ENCODE data around the gene NEK2. TPM values are rescaled to one million over a fixed set of nuclear protein-coding genes. Genes with fewer than 3 reads are reported as not detected.
A peak's percentile ranks its signal among the peaks of the same experiment; 100 is the strongest.

The NEK2 gene
- total and polyA plus RNA-seq, 4 donors: 0.61 to 5.9 (median 0.83) TPM

DNA sequence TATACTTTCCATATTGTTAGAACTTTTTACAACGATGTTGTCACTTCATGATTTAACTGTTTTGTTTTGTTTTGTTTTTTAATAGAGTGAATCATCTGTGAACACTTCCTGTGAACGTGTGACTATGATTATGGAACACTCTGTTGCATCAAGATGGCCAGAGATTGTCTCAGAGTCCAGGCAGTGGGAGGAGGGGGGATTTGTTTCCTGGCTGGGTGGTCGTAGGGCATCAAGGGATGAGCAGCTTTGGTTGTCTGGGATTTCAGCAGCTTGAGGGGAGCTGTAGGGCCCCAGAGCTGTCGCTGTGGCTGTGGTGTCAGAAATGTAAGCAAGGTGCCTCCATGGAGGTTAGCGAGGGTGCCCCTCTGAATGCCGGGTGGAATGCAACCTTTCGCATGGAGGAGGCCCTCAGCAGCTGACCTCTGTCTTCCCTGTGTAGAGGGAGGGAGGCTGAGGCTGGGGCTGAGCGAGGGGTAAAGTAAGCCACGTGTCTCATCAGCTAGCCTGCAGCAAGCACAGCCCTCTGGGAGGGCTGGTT is 21.4 kb downstream of the NEK2 start:
- ATAC-seq (ENCODE audit: insufficient read depth, low FRiP score): no peak

DNA sequence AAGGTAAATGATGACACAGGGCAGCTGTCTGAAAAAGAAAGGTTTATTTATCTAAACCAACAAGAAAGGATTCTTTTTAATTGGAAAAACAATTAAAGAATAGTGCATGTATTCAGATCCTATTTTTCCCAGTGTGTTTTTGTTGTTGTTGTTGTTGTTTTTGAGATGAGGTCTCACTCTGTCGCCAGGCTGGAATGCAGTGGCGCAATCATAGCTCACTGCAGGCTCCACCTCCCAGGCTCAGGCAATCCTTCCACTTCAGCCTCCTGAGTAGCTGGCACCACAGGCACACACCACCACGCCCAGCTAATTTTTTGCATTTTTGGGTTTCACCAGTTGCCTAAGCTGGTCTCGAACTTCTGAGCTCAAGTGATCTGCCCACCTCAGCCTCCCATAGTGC is 22.1 kb downstream of the NEK2 start:
- peaks cover 0 to 4% (median 0%) of the 10 kb centered on the region in 3 donors for H3K27me3 ChIP-seq (ENCODE audit: control insufficient read depth in 3 of 3, insufficient read depth in 3 of 3, low read length in 2 of 3)
- H3K36me3 ChIP-seq (ENCODE audit: control insufficient read depth in 4 of 4, insufficient read depth in 4 of 4, low read length in 4 of 4): no peaks in the 10 kb centered on the region
- no peak overlapping the region for H3K4me3 ChIP-seq
- H3K4me1 ChIP-seq (ENCODE audit: control insufficient read depth in 5 of 5, insufficient read depth in 5 of 5, low read length in 5 of 5): peaks cover 0 to 9% (median 2%) of the 10 kb centered on the region in 5 donors
- DNase-seq (no peak), ATAC-seq (ENCODE audit: insufficient read depth, low FRiP score) (no peak)
- no peak overlapping the region for H3K27ac ChIP-seq (ENCODE audit: low read depth in 1 of 2, low read length in 1 of 2)
- no peak overlapping the region for H3K9ac ChIP-seq (ENCODE audit: insufficient read depth in 1 of 2, low read length in 2 of 2)
- H3K9me3 ChIP-seq (ENCODE audit: control insufficient read depth in 4 of 4, insufficient read depth in 3 of 4, low read length in 3 of 4): no peaks in the 10 kb centered on the region
- 68 to 72% methylated on average over 4 of the region's 4 CpGs for WGBS, 2 donors
- TF ChIP-seq, protein P1, sequence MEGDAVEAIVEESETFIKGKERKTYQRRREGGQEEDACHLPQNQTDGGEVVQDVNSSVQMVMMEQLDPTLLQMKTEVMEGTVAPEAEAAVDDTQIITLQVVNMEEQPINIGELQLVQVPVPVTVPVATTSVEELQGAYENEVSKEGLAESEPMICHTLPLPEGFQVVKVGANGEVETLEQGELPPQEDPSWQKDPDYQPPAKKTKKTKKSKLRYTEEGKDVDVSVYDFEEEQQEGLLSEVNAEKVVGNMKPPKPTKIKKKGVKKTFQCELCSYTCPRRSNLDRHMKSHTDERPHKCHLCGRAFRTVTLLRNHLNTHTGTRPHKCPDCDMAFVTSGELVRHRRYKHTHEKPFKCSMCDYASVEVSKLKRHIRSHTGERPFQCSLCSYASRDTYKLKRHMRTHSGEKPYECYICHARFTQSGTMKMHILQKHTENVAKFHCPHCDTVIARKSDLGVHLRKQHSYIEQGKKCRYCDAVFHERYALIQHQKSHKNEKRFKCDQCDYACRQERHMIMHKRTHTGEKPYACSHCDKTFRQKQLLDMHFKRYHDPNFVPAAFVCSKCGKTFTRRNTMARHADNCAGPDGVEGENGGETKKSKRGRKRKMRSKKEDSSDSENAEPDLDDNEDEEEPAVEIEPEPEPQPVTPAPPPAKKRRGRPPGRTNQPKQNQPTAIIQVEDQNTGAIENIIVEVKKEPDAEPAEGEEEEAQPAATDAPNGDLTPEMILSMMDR (IDR thresholded peaks at IDR 0.05; ENCODE audit: control extremely low read depth, extremely low read depth): no peak

More for the DNA sequence above, 21.4 kb downstream of the NEK2 start:
- H3K27ac ChIP-seq (ENCODE audit: low read depth in 1 of 2, low read length in 1 of 2): no peak overlapping the region
- 54 to 60% methylated on average over 9 of the region's 9 CpGs for WGBS, 2 donors
- H3K9me3 ChIP-seq (ENCODE audit: control insufficient read depth in 4 of 4, insufficient read depth in 3 of 4, low read length in 3 of 4): no peaks in the 10 kb centered on the region
- TF ChIP-seq, protein P1 (IDR thresholded peaks at IDR 0.05; ENCODE audit: control extremely low read depth, extremely low read depth): no peak
- H3K9ac ChIP-seq (ENCODE audit: insufficient read depth in 1 of 2, low read length in 2 of 2): no peak overlapping the region
- peaks cover 0 to 9% (median 2%) of the 10 kb centered on the region in 5 donors for H3K4me1 ChIP-seq (ENCODE audit: control insufficient read depth in 5 of 5, insufficient read depth in 5 of 5, low read length in 5 of 5)
- H3K4me3 ChIP-seq: no peak overlapping the region
- DNase-seq: peak in 2 of 3 donors; percentile 24 to 51
- no peaks in the 10 kb centered on the region for H3K36me3 ChIP-seq (ENCODE audit: control insufficient read depth in 4 of 4, insufficient read depth in 4 of 4, low read length in 4 of 4)
- peaks cover 0 to 4% (median 0%) of the 10 kb centered on the region in 3 donors for H3K27me3 ChIP-seq (ENCODE audit: control insufficient read depth in 3 of 3, insufficient read depth in 3 of 3, low read length in 2 of 3)

DNA sequence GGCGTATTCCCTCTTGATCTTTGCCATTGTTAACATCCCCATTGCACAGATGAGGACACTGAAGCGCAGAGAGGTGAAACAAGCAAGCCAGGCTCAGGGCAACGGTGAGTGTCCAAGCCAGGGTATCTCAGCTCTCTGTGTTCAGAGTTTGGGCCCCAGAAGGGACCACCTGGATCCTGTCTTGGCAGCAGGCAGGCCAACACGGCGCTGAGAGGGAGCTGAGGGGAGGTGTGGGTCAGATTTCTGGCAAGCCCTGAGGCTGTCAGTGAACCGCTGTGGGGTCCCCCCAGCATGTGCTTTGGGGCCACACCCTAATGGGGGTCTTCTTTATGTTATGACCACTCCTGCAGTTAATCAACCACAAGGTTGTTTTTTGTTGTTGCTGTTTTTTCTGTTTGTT is 23.1 kb downstream of the NEK2 start:
- ATAC-seq (ENCODE audit: insufficient read depth, low FRiP score) (no peak), DNase-seq (no peak)
- no peak overlapping the region for H3K4me3 ChIP-seq
- H3K36me3 ChIP-seq (ENCODE audit: control insufficient read depth in 4 of 4, insufficient read depth in 4 of 4, low read length in 4 of 4): no peaks in the 10 kb centered on the region
- TF ChIP-seq, protein P1 (IDR thresholded peaks at IDR 0.05; ENCODE audit: control extremely low read depth, extremely low read depth): no peak
- peaks cover 0 to 4% (median 0%) of the 10 kb centered on the region in 3 donors for H3K27me3 ChIP-seq (ENCODE audit: control insufficient read depth in 3 of 3, insufficient read depth in 3 of 3, low read length in 2 of 3)
- no peak overlapping the region for H3K27ac ChIP-seq (ENCODE audit: low read depth in 1 of 2, low read length in 1 of 2)
- no peaks in the 10 kb centered on the region for H3K9me3 ChIP-seq (ENCODE audit: control insufficient read depth in 4 of 4, insufficient read depth in 3 of 4, low read length in 3 of 4)
- 89 to 93% methylated on average over 6 of the region's 6 CpGs for WGBS, 2 donors
- H3K9ac ChIP-seq (ENCODE audit: insufficient read depth in 1 of 2, low read length in 2 of 2): no peak overlapping the region
- peaks cover 0 to 9% (median 2%) of the 10 kb centered on the region in 5 donors for H3K4me1 ChIP-seq (ENCODE audit: control insufficient read depth in 5 of 5, insufficient read depth in 5 of 5, low read length in 5 of 5)

DNA sequence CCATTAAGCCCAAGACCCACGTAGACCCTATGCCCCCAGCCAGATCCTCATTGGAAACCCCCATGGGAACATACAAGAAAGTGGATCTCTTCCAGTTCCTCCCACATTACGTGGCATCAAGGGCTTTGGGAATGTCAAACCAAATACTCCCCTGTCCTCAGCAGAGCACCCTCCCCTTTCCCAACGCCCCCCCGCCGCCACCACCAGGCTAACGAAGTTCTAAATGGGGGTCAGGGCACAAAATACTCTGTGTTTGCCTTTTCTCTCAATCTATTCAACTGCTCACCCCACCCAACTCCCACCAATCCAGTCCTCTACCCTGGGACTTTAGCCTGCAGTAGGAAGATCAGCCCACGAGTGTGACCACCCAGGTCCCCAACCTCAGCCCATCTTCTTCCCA is 24.5 kb downstream of the NEK2 start:
- H3K4me1 ChIP-seq (ENCODE audit: control insufficient read depth in 5 of 5, insufficient read depth in 5 of 5, low read length in 5 of 5): peaks cover 0 to 9% (median 2%) of the 10 kb centered on the region in 5 donors
- H3K27ac ChIP-seq (ENCODE audit: low read depth in 1 of 2, low read length in 1 of 2): no peak overlapping the region
- H3K36me3 ChIP-seq (ENCODE audit: control insufficient read depth in 4 of 4, insufficient read depth in 4 of 4, low read length in 4 of 4): no peaks in the 10 kb centered on the region
- H3K9ac ChIP-seq (ENCODE audit: insufficient read depth in 1 of 2, low read length in 2 of 2): no peak overlapping the region
- no peak for DNase-seq
- no peaks in the 10 kb centered on the region for H3K9me3 ChIP-seq (ENCODE audit: control insufficient read depth in 4 of 4, insufficient read depth in 3 of 4, low read length in 3 of 4)
- H3K27me3 ChIP-seq (ENCODE audit: control insufficient read depth in 3 of 3, insufficient read depth in 3 of 3, low read length in 2 of 3): peaks cover 0 to 4% (median 0%) of the 10 kb centered on the region in 3 donors
- no peak for ATAC-seq (ENCODE audit: insufficient read depth, low FRiP score)
- no peak overlapping the region for H3K4me3 ChIP-seq
- TF ChIP-seq, protein P1 (IDR thresholded peaks at IDR 0.05; ENCODE audit: control extremely low read depth, extremely low read depth): no peak
- 90 to 91% methylated on average over 7 of the region's 7 CpGs for WGBS, 2 donors
